Fibroblast of skin of left quadriceps (primary cell): ENCODE results near the gene SYT3.
"Not testable (repeated sequence)": the region's sequence is repeated elsewhere in the genome, so short reads cannot be mapped to it uniquely, and the experiment has no call there.

ENCODE experiments used
- DNase-seq, 2 experiments: peaks; one replicate each; pipeline ENCODE4 v3.0.0-alpha.2; 2013; ENCODE audit warnings: low read depth in 2 of 2

SYT3 gene

DNA sequence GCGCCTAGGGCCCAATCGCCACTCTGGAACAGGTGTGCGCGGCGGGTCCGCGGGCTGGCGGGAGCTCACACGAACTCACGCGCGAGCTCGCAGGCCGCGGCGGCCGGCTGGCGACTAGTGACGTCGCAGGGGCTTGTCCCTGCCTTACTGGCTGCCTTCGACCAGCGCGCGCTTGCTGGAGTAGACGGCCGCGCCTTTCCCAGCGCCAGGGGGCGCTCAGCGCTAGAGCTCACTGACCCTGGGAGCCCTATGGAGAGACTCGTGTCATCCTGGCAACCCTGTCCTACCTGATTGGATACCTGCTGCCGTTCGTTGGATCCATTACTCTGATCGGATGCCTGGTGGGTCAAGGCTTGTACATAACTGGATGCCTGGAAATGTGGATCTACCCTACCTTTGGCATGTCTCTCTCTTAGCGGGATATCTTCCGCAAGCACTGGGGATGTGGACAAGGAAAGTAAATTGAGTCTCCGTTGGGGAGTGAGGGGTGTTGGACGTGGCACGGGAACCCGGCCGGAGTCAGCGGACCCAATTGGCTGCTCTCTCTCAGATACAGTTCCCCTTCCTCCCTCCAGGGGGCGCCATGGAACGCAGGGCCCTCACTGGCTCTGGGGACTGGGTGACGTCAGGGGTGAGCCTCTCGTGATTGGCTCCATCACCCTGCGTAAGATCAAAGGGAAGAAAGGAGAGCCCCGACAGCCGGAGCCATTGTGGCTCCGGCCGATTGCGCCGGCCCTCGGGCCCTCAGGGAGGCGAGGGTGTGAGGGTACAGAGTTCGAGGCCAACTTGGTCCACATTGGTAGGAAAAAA is 35.2 kb downstream of the SYT3 start:
- not testable (repeated sequence) for DNase-seq

DNA sequence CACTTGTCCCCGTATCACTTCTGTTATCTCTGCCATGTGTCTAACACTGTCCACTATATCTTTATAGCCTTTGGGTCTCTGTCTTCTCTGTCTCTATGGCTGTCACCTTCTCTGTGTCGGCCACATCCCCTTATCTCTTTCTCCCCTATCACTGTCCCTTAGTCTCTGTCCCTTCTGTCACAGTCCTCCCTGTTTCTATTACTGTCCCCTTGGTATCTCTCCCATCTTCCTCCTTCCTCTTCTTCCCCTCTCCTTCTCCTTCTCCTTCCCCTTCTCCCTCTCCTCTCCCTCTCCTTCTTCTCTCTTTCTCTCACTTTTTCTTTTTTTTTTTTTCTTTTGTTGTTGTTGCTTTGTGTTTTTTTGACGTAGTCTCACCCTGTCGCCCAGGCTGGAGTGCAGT is 36.7 kb downstream of the SYT3 start:
- DNase-seq: no peak

DNA sequence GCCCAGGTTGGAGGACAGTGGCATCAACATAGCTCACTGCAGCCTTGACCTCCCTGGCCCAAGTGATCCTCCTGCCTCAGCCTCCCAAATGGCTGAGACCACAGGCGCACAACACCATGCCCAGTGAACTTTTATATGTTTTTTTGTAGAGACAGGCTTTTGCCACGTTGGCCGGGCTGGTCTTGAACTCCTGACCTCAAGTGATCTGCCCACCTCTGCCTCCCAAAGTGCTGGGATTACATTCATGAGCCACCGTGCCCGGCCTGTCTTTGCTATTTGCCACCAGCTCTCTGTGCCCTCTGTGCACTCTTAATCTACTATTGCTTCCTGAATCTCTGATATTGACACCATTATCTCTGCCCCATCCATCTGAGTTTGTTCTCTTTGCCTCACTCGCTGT is 37.2 kb downstream of the SYT3 start:
- no peak for DNase-seq

DNA sequence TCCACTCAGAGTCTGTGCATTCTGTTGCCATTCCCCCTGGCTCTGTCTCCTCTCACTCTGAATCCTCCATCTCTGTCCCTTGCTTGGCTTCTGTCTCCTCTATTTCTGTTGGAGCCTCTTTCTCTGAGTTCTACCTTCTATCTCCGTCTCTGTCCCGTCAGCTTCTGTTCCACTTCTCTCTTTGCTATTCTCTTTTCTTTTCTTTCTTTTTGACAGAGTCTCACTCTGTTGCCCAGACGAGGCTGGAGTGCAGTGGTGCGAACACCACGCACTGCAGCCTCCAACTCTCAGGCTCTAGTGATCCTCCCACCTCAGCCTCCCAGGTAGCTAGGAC is 37.6 kb downstream of the SYT3 start:
- DNase-seq: no peak

DNA sequence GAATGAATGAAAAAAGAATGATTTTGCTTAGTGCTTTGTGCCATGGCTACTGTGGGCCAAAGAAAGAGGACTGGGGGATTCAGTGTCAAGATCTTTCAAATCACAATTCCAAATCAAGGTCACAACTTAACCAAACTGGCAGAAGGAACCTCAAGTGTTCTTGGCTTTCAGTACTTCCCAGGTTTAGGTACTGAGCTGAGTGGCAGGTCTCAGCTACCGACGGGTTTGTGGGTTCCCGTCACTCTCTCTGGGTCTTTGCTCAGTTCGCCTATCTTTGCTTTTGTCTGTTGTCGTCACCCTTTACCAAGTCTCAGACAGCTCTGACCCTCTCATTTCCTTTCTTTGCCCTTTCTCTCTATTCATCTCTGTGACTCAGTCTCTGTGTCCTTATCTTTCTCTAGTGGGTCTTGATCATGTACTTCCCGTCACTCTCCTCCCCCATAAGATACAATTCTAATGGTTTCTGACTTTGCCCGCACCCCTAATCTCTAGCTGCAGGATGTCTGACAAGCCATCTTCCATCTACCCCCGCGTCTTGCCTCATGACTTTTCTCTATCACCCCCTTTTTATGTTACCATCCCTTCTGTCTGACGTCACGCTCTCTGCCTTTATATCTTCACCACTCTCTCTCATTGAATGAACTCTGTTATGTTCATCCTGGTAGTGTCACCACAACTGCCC is 38.1 kb downstream of the SYT3 start:
- no peak for DNase-seq

DNA sequence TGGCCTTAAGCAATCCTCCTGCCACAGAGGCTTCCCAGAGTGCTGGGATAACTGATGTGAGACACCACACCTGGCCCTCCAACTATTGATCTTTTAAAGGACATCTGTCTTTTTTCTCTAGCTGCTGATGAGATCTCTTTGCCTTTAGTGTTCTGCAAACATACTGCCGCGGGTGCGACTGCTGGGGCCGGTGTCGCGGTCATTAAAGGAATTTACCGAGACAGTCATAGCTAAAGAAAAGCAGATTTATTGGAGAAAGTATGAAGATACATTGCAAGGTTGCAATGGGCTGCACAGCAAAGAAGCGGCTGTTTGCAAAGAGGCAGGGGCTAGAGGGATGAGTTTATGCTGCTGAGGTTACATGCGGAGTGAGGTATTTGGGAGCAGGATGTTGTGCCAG is 40.3 kb downstream of the SYT3 start:
- DNase-seq: no peak

DNA sequence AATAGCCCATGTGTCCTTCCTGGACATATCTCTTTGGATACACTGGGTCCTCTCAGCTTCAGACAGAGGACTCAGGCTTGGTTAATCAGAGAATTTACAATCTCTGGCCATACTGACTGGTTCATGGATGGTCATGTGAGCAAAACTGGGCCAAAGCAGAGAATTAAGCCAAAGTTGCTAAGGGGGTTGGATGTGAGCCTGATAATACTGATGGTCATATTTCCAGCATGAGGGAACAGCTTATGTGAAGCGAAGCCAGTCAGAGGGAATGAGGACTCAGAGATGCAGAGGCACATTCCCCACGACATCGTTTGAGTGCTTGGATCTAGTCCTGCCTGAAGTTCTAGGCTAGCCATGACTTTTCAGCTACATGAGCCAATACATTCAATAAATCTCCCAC is 49.5 kb downstream of the SYT3 start:
- no peak for DNase-seq

DNA sequence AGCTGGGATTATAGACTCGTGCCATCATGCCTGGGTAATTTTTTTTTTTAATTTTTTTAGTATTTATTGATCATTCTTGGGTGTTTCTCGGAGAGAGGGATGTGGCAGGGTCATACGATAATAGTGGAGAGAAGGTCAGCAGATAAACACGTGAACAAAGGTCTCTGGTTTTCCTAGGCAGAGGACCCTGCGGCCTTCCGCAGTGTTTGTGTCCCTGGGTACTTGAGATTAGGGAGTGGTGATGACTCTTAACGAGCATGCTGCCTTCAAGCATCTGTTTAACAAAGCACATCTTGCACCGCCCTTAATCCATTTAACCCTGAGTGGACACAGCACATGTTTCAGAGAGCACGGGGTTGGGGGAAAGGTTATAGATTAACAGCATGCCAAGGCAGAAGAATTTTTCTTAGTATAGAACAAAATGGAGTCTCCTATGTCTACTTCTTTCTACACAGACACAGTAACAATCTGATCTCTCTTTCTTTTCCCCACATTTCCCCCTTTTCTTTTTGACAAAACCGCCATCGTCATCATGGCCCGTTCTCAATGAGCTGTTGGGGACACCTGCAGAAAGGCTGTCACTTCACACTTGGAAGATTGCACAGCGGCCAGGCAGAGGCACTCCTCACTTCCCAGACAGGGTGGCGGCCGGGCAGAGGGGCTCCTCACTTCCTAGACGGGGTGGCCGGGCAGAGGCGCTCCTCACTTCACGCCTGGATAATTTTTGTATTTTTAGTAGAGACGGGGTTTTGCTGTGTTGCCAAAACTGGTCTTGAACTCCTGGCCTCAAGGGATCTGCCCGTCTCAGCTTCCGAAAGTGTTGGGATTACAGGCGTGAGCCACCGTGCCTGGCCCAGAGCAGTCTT is 57.7 kb downstream of the SYT3 start:
- not testable (repeated sequence) for DNase-seq

DNA sequence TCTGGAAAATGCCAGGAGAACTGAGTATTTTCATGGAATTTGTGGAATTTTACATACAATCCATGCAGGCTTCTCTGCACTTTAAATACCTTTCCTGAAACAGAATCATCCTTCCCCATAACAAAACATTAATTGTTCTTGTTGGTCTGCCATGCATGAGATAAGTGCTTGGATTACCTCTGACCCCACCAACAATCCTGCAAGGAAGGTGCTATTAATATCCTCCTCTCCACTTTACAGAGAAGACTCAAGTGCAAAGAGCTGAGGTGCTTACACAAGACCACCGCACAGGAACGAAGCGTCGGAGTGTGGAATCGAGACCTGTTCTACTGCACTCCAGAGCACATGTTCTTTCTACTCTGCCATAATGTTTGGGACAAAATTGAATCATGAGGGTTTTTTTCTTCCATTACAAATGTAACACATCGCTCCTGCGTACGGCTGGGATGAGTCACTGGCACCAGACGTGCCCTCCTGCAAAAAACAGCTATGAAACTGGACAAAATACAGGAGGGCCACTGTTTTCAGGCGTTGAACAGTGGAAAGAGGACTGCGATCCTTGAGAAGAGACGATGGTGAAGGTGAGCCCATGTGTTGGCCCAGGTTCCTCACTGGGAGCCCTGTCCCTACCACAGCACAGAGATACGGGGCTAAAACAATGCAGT is 58.6 kb downstream of the SYT3 start:
- no peak for DNase-seq

DNA sequence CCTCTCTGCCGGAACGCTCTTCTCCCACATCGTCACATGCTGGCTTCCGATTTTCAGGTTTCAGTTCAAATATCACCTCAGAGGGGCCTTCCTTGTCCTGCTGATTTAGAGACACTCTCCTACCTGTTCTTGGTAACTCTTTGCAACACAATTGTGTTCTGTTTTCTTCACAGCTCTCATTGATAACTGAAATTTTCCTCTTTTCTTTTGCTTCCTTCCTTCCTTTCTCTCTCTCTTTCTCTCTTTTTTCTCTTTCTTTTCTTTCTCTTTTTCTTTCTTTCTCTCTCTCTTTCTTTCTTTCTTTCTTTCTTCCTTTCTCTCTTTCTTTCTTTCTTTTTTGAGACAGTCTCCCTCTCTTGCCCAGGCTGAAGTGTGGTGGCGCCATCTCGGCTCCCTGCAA is 59.4 kb downstream of the SYT3 start:
- DNase-seq: no peak

DNA sequence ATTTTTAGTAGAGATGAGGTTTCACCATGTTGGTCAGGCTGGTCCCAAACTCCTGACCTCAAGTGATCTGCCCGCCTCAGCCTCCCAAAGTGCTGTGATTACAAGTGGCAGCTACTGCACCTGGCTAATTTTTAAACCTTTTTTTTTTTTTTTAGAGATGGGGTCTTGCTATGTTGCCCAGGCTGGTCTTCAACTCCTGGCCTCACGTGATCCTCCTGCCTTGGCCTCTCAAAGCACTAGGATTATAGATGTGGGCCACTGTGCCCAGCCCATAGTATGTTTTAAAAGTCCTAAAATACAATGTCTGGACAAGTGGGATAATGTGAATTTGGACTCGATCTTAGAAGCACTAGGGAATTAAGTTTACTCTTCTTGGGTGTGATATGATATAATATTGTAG is 62.9 kb downstream of the SYT3 start:
- DNase-seq: not testable (repeated sequence)

DNA sequence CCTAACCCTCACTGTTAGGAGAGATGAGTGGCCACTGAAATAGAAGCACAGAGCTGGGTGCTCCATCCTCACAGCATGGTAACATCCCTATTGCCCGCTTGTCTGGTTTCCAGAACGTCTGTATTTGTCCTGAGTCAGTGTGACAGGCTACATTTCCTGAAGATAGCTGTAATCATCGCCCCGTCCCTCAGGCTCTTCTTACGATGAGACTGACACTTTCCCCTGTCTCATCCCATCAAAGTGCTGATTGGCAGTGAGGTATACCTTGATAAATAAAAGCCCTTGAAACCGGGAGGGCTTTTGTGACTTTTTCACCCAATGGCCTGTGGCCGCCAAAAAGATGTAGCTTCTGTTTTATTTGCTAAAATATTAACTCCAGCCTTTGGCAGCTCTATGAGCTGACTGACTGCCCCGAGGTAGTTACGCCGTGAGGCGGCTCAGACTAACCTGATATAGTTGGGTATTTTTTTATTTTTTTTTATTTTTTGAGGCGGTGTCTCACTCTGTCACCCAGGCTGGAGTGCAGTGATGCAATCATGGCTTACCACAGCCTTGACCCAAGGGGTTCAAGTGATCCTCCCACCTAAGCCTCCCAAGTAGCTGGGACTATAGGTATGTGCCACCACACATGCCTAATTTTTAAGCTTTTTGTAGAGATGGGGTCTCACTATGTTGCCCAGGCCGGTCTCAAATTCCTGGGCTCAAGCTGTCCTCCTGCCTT is 65.8 kb downstream of the SYT3 start:
- no peak for DNase-seq
